Measurements from ENCODE around the gene RUNX2.

GRCh38 chr6:45473121-45473993, 145.2 kb downstream of the RUNX2 start:
- TF ChIP-seq CTCF (IDR thresholded peaks at IDR 0.05; ENCODE audit: insufficient read depth, low read depth, low read length) (no peak), EZH2 (IDR thresholded peaks at IDR 0.05; ENCODE audit: insufficient read depth, low read length) (no peak)
